Thymus (tissue), 11 donors: ENCODE data around the gene B9D1. TPM values are rescaled to one million over a fixed set of nuclear protein-coding genes. Genes with fewer than 3 reads are reported as not detected.
"Not testable (repeated sequence)": the region's sequence is repeated elsewhere in the genome, so short reads cannot be mapped to it uniquely, and the experiment has no call there.

ENCODE experiments used
- DNase-seq, 9 donors: peaks; one replicate each; pipeline ENCODE4 v3.0.0-alpha.2; 2013; ENCODE audit warnings: low spot score in 9 of 9, low read depth in 6 of 9, missing footprints in 1 of 9
- H3K27ac ChIP-seq, 2 donors: one replicate each; pipeline ENCODE4 v1.5.1; 2013; ENCODE audit warnings: control low read depth in 1 of 2, low read depth in 1 of 2, low read length in 1 of 2, mild to moderate bottlenecking in 1 of 2, moderate library complexity in 1 of 2
- H3K27me3 ChIP-seq, 2 donors: one replicate each; pipeline ENCODE4 v1.5.1; 2013; ENCODE audit warnings: low read length in 1 of 2; ENCODE audit not compliant: control insufficient read depth in 2 of 2, insufficient read depth in 1 of 2
- H3K36me3 ChIP-seq, 2 donors: one replicate each; pipeline ENCODE4 v1.5.1; 2013; ENCODE audit warnings: low read length in 1 of 2, mild to moderate bottlenecking in 1 of 2, moderate library complexity in 1 of 2; ENCODE audit not compliant: control insufficient read depth in 2 of 2, insufficient read depth in 2 of 2
- H3K4me1 ChIP-seq, 2 donors: one replicate each; pipeline ENCODE4 v1.5.1; 2013; ENCODE audit warnings: low read length in 2 of 2; ENCODE audit not compliant: control insufficient read depth in 2 of 2, insufficient read depth in 2 of 2
- H3K4me3 ChIP-seq, 2 donors: one replicate each; pipeline ENCODE4 v1.5.1; 2013; ENCODE audit warnings: low read length in 2 of 2, control low read depth in 1 of 2, mild to moderate bottlenecking in 1 of 2
- H3K9me3 ChIP-seq, 2 donors: one replicate each; pipeline ENCODE4 v1.5.1; 2013; ENCODE audit warnings: low read length in 1 of 2, mild to moderate bottlenecking in 1 of 2; ENCODE audit not compliant: control insufficient read depth in 2 of 2, insufficient read depth in 1 of 2
- WGBS: extraction: QIAGEN DNeasy Blood & Tissue Kit; methylation state at CpG from one replicate; pipeline ENCODE4 v1.1.7; 2013; 5-methylcytosine and 5-hydroxymethylcytosine counted together
- polyA plus RNA-seq: library from polyadenylated mRNA; stranded (reverse); fragments of 200-250 nt; gene quantifications from one replicate; pipeline ENCODE4 v1.2.3, GENCODE V29; 2013
- total RNA-seq: library from RNA; stranded (reverse); fragments of 120-200 nt; gene quantifications from one replicate; pipeline ENCODE4 v1.2.4, GENCODE V29; 2013
- donor health status: healthy.

Gene B9D1
- total and polyA plus RNA-seq, 2 donors, result 5.4 to 6.4 TPM

DNA sequence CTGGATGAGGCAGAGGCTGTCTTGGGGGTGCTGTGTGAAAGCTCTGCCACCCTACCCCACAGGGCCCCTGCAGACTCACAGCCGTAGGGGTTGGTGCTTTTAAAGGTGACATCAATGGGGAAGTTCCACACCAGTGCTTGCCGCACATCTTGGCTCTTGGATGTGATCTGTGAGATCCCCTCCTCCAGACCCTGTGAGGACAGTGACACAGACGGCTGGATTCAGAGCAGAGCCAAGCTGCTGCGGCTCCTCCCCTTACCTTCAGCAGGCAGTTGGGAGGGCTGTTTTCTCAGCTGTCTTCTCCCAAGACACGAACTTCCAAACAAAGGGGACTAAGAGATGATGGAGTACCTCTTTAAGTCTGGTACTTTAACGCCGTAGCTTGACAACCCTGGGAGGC, 4.8 kb downstream of the B9D1 start:
- DNase-seq, result no peak
- peaks cover 4 to 7% of the 10 kb centered on the region in 2 donors for H3K4me1 ChIP-seq
- H3K27me3 ChIP-seq, result peaks cover 6 to 51% of the 10 kb centered on the region in 2 donors
- H3K4me3 ChIP-seq, result no peak overlapping the region
- WGBS, result 90% methylated on average over 7 of the region's 7 CpGs
- H3K36me3 ChIP-seq, result no peaks in the 10 kb centered on the region
- no peak overlapping the region for H3K27ac ChIP-seq
- H3K9me3 ChIP-seq, result no peaks in the 10 kb centered on the region

DNA sequence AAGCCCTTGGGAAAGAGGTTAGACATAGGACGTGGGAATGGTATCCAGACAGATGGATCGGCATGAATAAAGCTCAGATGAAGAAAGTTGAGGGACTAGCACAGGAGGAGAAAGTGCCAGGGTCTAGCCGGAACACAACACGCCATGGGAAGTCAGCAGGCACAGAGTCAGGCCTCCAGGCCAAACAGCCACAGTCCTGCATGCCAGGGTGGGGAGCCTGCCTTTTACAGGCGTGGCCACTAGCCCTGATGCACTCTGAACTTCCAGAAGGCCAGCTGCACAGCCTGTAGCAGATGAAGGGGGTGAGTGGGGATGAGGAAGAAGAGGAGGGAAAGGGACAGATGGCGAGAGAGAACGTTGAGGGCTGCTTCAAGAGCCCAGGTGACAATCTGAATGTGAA, 5.2 kb downstream of the B9D1 start:
- no peaks in the 10 kb centered on the region for H3K36me3 ChIP-seq
- H3K27me3 ChIP-seq, result peaks cover 6 to 50% of the 10 kb centered on the region in 2 donors
- H3K4me1 ChIP-seq, result peaks cover 4 to 6% of the 10 kb centered on the region in 2 donors
- DNase-seq, result no peak
- H3K27ac ChIP-seq, result no peak overlapping the region
- no peaks in the 10 kb centered on the region for H3K9me3 ChIP-seq
- 95% methylated on average over 7 of the region's 7 CpGs for WGBS
- H3K4me3 ChIP-seq, result no peak overlapping the region

GRCh38 chr17:19354748-19355147, 7.8 kb downstream of the B9D1 start:
- Histone ChIP-seq H3K9me3 (no peaks in the 10 kb centered on the region), H3K4me1 (no peaks in the 10 kb centered on the region), H3K4me3 (no peak overlapping the region), H3K27me3 (peaks cover 0 to 26% of the 10 kb centered on the region in 2 donors), H3K27ac (no peak overlapping the region), H3K36me3 (no peaks in the 10 kb centered on the region)
- WGBS, result 83% methylated on average over 6 of the region's 6 CpGs
- no peak for DNase-seq

DNA sequence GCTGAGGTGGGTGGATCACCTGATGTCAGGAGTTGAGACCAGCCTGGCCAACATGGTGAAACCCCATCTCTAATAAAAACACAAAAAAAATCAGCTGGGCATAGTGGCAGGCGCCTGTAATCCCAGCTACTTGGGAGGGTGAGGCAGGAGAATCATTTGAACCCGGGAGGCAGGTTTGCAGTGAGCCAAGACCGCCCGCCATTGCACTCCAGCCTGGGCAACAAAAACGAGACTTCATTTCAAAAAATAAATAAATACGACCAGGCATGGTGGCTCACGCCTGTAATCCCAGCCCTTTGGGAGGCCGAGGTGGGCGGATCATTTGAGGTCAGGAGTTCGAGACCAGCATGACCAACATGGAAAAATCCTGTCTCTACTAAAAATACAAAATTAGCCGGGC, 9.1 kb downstream of the B9D1 start:
- not testable (repeated sequence) for H3K9me3 ChIP-seq, DNase-seq, H3K4me3 ChIP-seq, H3K36me3 ChIP-seq, H3K4me1 ChIP-seq, H3K27ac ChIP-seq
- 97% methylated on average over 11 of the region's 11 CpGs for WGBS
- peaks cover 0 to 14% of the 10 kb centered on the region in 2 donors for H3K27me3 ChIP-seq

DNA sequence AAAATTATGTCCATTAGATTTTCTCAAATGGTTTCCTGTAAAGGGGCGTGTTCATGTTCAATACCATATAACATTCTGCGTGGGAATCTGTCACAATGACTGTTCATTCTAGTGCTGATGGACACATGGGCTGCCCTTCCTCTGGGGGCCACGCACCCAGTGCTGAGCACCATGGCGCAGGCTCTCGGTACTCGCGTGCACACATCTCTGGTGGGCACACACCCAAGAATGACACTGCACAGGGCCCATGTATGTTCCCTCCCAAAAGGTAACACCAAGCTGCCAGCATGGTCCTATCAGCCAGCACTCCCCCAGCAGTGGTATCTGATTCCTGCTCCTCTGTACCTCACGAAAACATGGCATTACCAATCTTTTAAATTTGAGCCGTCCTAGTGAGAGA, 13.7 kb downstream of the B9D1 start:
- WGBS, result 97% methylated on average over 9 of the region's 9 CpGs
- no peaks in the 10 kb centered on the region for H3K9me3 ChIP-seq
- no peak overlapping the region for H3K4me3 ChIP-seq
- H3K4me1 ChIP-seq, result no peaks in the 10 kb centered on the region
- H3K27ac ChIP-seq, result no peak overlapping the region
- peaks cover 0 to 20% of the 10 kb centered on the region in 2 donors for H3K27me3 ChIP-seq
- H3K36me3 ChIP-seq, result no peaks in the 10 kb centered on the region
- DNase-seq, result no peak

- no peaks in the 10 kb centered on the region for H3K9me3 ChIP-seq
- no peaks in the 10 kb centered on the region for H3K36me3 ChIP-seq
- H3K4me1 ChIP-seq, result no peaks in the 10 kb centered on the region
- WGBS, result 95% methylated on average over 9 of the region's 9 CpGs
- H3K27ac ChIP-seq, result no peak overlapping the region
- DNase-seq, result no peak
- H3K4me3 ChIP-seq, result no peak overlapping the region
- H3K27me3 ChIP-seq, result peaks cover 0 to 22% of the 10 kb centered on the region in 2 donors
Observed at GRCh38 chr17:19348081-19348650, 14.4 kb downstream of the B9D1 start.

GRCh38 chr17:19347323-19348080, 15.0 kb downstream of the B9D1 start:
- no peak overlapping the region for H3K27ac ChIP-seq
- H3K27me3 ChIP-seq, result peaks cover 0 to 26% of the 10 kb centered on the region in 2 donors
- 95% methylated on average over 13 of the region's 13 CpGs for WGBS
- H3K4me3 ChIP-seq, result no peak overlapping the region
- no peaks in the 10 kb centered on the region for H3K4me1 ChIP-seq
- H3K36me3 ChIP-seq, result no peaks in the 10 kb centered on the region
- H3K9me3 ChIP-seq, result no peaks in the 10 kb centered on the region
- DNase-seq, result no peak

GRCh38 chr17:19346351-19347255, 15.9 kb downstream of the B9D1 start:
- WGBS, result 91% methylated on average over 19 of the region's 19 CpGs

More at GRCh38 chr17:19346351-19347255, 15.9 kb downstream of the B9D1 start:
- H3K4me1 ChIP-seq, result no peaks in the 10 kb centered on the region
- DNase-seq, result no peak
- H3K36me3 ChIP-seq, result no peaks in the 10 kb centered on the region
- H3K27ac ChIP-seq, result no peak overlapping the region
- H3K4me3 ChIP-seq, result no peak overlapping the region
- no peaks in the 10 kb centered on the region for H3K9me3 ChIP-seq
- H3K27me3 ChIP-seq, result peaks cover 0 to 28% of the 10 kb centered on the region in 2 donors
